ENCODE data around the gene PIK3C2G. TPM values are rescaled to one million over a fixed set of nuclear protein-coding genes. Genes with fewer than 3 reads are reported as not detected.

PIK3C2G gene
- total and polyA plus RNA-seq, 2 of the 13 experiments (the other 11 are each of a cell fraction or from before 2014, with no cell fraction given) = not detected

- TF ChIP-seq HMG20B (CRISPR knock-in tag; conservative IDR thresholded peaks at IDR 0.05) (peak; percentile 91), ZNF431 (CRISPR knock-in tag; IDR thresholded peaks at IDR 0.05; ENCODE audit: borderline replicate concordance, low read depth) (no peak), NFE2L1 (CRISPR knock-in tag; IDR thresholded peaks at IDR 0.05; ENCODE audit: borderline replicate concordance) (no peak), ZNF816 (CRISPR knock-in tag; IDR thresholded peaks at IDR 0.05; ENCODE audit: borderline replicate concordance) (no peak), SAP130 (CRISPR knock-in tag; IDR thresholded peaks at IDR 0.05; ENCODE audit: low read depth) (no peak), ZNF768 (CRISPR knock-in tag; IDR thresholded peaks at IDR 0.05) (no peak), SIX4 (CRISPR knock-in tag; IDR thresholded peaks at IDR 0.05) (no peak), TBX2 (CRISPR knock-in tag; IDR thresholded peaks at IDR 0.05; ENCODE audit: borderline replicate concordance) (peak; percentile 70; the same call in 1 of the 2 replicates), ZFP82 (CRISPR knock-in tag; IDR thresholded peaks at IDR 0.05; ENCODE audit: borderline replicate concordance) (no peak), DNMT3B (CRISPR knock-in tag; conservative IDR thresholded peaks at IDR 0.05) (no peak), ZNF282 (IDR thresholded peaks at IDR 0.05; ENCODE audit: partially characterized antibody) (no peak), PREB (CRISPR knock-in tag; IDR thresholded peaks at IDR 0.05) (no peak), KDM3A (CRISPR knock-in tag; IDR thresholded peaks at IDR 0.05; ENCODE audit: low read depth) (no peak), ZNF224 (CRISPR knock-in tag; IDR thresholded peaks at IDR 0.05) (no peak), ZNF558 (CRISPR knock-in tag; IDR thresholded peaks at IDR 0.05; ENCODE audit: borderline replicate concordance) (no peak), ZNF678 (CRISPR knock-in tag; IDR thresholded peaks at IDR 0.05) (no peak), ZSCAN20 (CRISPR knock-in tag; IDR thresholded peaks at IDR 0.05; ENCODE audit: borderline replicate concordance) (no peak)
- TF ChIP-seq, protein P1, sequence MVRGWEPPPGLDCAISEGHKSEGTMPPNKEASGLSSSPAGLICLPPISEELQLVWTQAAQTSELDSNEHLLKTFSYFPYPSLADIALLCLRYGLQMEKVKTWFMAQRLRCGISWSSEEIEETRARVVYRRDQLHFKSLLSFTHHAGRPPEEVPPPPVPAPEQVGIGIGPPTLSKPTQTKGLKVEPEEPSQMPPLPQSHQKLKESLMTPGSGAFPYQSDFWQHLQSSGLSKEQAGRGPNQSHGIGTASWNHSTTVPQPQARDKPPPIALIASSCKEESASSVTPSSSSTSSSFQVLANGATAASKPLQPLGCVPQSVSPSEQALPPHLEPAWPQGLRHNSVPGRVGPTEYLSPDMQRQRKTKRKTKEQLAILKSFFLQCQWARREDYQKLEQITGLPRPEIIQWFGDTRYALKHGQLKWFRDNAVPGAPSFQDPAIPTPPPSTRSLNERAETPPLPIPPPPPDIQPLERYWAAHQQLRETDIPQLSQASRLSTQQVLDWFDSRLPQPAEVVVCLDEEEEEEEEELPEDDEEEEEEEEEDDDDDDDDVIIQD (CRISPR knock-in tag; IDR thresholded peaks at IDR 0.05; ENCODE audit: low read depth) = peak; percentile 62; the same call in 1 of the 2 replicates
- TF ChIP-seq, protein P2, sequence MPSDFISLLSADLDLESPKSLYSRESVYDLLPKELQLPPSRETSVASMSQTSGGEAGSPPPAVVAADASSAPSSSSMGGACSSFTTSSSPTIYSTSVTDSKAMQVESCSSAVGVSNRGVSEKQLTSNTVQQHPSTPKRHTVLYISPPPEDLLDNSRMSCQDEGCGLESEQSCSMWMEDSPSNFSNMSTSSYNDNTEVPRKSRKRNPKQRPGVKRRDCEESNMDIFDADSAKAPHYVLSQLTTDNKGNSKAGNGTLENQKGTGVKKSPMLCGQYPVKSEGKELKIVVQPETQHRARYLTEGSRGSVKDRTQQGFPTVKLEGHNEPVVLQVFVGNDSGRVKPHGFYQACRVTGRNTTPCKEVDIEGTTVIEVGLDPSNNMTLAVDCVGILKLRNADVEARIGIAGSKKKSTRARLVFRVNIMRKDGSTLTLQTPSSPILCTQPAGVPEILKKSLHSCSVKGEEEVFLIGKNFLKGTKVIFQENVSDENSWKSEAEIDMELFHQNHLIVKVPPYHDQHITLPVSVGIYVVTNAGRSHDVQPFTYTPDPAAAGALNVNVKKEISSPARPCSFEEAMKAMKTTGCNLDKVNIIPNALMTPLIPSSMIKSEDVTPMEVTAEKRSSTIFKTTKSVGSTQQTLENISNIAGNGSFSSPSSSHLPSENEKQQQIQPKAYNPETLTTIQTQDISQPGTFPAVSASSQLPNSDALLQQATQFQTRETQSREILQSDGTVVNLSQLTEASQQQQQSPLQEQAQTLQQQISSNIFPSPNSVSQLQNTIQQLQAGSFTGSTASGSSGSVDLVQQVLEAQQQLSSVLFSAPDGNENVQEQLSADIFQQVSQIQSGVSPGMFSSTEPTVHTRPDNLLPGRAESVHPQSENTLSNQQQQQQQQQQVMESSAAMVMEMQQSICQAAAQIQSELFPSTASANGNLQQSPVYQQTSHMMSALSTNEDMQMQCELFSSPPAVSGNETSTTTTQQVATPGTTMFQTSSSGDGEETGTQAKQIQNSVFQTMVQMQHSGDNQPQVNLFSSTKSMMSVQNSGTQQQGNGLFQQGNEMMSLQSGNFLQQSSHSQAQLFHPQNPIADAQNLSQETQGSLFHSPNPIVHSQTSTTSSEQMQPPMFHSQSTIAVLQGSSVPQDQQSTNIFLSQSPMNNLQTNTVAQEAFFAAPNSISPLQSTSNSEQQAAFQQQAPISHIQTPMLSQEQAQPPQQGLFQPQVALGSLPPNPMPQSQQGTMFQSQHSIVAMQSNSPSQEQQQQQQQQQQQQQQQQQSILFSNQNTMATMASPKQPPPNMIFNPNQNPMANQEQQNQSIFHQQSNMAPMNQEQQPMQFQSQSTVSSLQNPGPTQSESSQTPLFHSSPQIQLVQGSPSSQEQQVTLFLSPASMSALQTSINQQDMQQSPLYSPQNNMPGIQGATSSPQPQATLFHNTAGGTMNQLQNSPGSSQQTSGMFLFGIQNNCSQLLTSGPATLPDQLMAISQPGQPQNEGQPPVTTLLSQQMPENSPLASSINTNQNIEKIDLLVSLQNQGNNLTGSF (CRISPR knock-in tag; IDR thresholded peaks at IDR 0.05) = no peak
Measured at GRCh38 chr12:18242380-18243089, 18.8 kb upstream of the PIK3C2G start (continued).
